ENCODE data around the gene SLC1A1. TPM values are rescaled to one million over a fixed set of nuclear protein-coding genes. Genes with fewer than 3 reads are reported as not detected.

The SLC1A1 gene
- total and polyA plus RNA-seq, 2 experiments from 2014 or later, result 3.7 to 8.2 TPM

- TF ChIP-seq, protein P1, sequence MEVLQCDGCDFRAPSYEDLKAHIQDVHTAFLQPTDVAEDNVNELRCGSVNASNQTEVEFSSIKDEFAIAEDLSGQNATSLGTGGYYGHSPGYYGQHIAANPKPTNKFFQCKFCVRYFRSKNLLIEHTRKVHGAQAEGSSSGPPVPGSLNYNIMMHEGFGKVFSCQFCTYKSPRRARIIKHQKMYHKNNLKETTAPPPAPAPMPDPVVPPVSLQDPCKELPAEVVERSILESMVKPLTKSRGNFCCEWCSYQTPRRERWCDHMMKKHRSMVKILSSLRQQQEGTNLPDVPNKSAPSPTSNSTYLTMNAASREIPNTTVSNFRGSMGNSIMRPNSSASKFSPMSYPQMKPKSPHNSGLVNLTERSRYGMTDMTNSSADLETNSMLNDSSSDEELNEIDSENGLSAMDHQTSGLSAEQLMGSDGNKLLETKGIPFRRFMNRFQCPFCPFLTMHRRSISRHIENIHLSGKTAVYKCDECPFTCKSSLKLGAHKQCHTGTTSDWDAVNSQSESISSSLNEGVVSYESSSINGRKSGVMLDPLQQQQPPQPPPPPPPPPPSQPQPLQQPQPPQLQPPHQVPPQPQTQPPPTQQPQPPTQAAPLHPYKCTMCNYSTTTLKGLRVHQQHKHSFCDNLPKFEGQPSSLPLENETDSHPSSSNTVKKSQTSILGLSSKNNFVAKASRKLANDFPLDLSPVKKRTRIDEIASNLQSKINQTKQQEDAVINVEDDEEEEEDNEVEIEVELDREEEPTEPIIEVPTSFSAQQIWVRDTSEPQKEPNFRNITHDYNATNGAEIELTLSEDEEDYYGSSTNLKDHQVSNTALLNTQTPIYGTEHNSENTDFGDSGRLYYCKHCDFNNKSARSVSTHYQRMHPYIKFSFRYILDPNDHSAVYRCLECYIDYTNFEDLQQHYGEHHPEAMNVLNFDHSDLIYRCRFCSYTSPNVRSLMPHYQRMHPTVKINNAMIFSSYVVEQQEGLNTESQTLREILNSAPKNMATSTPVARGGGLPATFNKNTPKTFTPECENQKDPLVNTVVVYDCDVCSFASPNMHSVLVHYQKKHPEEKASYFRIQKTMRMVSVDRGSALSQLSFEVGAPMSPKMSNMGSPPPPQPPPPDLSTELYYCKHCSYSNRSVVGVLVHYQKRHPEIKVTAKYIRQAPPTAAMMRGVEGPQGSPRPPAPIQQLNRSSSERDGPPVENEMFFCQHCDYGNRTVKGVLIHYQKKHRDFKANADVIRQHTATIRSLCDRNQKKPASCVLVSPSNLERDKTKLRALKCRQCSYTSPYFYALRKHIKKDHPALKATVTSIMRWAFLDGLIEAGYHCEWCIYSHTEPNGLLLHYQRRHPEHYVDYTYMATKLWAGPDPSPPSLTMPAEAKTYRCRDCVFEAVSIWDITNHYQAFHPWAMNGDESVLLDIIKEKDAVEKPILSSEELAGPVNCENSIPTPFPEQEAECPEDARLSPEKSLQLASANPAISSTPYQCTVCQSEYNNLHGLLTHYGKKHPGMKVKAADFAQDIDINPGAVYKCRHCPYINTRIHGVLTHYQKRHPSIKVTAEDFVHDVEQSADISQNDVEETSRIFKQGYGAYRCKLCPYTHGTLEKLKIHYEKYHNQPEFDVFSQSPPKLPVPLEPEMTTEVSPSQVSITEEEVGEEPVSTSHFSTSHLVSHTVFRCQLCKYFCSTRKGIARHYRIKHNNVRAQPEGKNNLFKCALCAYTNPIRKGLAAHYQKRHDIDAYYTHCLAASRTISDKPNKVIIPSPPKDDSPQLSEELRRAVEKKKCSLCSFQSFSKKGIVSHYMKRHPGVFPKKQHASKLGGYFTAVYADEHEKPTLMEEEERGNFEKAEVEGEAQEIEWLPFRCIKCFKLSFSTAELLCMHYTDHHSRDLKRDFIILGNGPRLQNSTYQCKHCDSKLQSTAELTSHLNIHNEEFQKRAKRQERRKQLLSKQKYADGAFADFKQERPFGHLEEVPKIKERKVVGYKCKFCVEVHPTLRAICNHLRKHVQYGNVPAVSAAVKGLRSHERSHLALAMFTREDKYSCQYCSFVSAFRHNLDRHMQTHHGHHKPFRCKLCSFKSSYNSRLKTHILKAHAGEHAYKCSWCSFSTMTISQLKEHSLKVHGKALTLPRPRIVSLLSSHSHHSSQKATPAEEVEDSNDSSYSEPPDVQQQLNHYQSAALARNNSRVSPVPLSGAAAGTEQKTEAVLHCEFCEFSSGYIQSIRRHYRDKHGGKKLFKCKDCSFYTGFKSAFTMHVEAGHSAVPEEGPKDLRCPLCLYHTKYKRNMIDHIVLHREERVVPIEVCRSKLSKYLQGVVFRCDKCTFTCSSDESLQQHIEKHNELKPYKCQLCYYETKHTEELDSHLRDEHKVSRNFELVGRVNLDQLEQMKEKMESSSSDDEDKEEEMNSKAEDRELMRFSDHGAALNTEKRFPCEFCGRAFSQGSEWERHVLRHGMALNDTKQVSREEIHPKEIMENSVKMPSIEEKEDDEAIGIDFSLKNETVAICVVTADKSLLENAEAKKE (CRISPR knock-in tag; IDR thresholded peaks at IDR 0.05), result no peak
- TF ChIP-seq EZH2 (IDR thresholded peaks at IDR 0.05; ENCODE audit: low read depth, unreplicated experiment) (no peak), ETS1 (IDR thresholded peaks at IDR 0.05) (no peak), EZH2phosphoT487 (IDR thresholded peaks at IDR 0.05; ENCODE audit: unreplicated experiment) (no peak)
Observed at GRCh38 chr9:4494806-4495205, 4.5 kb downstream of the SLC1A1 start (continued).

DNA sequence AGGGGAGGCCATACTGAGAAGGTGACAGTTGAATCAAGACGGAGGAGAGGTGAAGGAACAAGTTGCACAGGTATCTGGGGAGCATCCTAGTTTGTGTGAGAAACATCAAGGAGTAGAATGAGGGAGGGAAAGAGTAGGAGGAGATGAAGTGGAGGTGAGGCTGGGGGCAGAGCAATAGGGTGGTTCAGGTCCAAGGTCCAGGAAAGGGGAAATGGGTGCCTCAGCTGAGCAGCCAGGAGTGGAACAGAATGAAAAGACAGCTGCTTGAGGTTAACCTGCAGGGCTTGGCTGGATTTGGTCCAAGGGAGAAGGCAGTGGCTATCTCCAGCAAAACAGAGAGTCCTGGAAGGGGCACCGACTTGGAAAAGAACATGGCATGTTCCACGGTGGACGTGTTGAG is 5.3 kb downstream of the SLC1A1 start:
- no peaks in the 10 kb centered on the region; the same call in 2 of the 3 replicates for H3K36me3 Mint-ChIP-seq (ENCODE audit: low read depth)
- no peak overlapping the region for H2AFZ ChIP-seq
- H3K79me2 ChIP-seq (replicated peaks; ENCODE audit: insufficient read depth), result 0 out of 2 replicates have a peak, but pooled peaks cover 4% of the 10 kb centered on the region
- 0 out of 2 replicates have a peak, but pooled peaks cover 3% of the 10 kb centered on the region for H3F3A ChIP-seq (replicated peaks; ENCODE audit: low read depth)
- no peak for ATAC-seq
- H3K4me2 ChIP-seq, result no peak overlapping the region
- H3K27ac ChIP-seq (ENCODE audit: low read depth), result no peak overlapping the region
- no peaks in the 10 kb centered on the region; the same call in 2 of the 3 replicates for H3K9me3 Mint-ChIP-seq
- H3K4me3 ChIP-seq, result no peak overlapping the region
- H3K9me2 ChIP-seq (ENCODE audit: insufficient read depth), result no peaks in the 10 kb centered on the region
- H3K27me3 Mint-ChIP-seq (ENCODE audit: insufficient read depth, low read depth, poor library complexity), result peaks cover 7% of the 10 kb centered on the region
- H3K36me3 ChIP-seq (ENCODE audit: insufficient read depth), result no peaks in the 10 kb centered on the region
- H3K27me3 ChIP-seq (ENCODE audit: insufficient read depth), result peaks cover 9% of the 10 kb centered on the region
- peaks cover 15% of the 10 kb centered on the region for H3K4me1 Mint-ChIP-seq
- H3K27ac Mint-ChIP-seq, result no peak overlapping the region
- DNase-seq (ENCODE audit: low spot score), result no peak
- TF ChIP-seq, protein P2, sequence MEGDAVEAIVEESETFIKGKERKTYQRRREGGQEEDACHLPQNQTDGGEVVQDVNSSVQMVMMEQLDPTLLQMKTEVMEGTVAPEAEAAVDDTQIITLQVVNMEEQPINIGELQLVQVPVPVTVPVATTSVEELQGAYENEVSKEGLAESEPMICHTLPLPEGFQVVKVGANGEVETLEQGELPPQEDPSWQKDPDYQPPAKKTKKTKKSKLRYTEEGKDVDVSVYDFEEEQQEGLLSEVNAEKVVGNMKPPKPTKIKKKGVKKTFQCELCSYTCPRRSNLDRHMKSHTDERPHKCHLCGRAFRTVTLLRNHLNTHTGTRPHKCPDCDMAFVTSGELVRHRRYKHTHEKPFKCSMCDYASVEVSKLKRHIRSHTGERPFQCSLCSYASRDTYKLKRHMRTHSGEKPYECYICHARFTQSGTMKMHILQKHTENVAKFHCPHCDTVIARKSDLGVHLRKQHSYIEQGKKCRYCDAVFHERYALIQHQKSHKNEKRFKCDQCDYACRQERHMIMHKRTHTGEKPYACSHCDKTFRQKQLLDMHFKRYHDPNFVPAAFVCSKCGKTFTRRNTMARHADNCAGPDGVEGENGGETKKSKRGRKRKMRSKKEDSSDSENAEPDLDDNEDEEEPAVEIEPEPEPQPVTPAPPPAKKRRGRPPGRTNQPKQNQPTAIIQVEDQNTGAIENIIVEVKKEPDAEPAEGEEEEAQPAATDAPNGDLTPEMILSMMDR (conservative IDR thresholded peaks at IDR 0.05; ENCODE audit: low read depth in 2 of 2), result no peak
- TF ChIP-seq, protein P3, sequence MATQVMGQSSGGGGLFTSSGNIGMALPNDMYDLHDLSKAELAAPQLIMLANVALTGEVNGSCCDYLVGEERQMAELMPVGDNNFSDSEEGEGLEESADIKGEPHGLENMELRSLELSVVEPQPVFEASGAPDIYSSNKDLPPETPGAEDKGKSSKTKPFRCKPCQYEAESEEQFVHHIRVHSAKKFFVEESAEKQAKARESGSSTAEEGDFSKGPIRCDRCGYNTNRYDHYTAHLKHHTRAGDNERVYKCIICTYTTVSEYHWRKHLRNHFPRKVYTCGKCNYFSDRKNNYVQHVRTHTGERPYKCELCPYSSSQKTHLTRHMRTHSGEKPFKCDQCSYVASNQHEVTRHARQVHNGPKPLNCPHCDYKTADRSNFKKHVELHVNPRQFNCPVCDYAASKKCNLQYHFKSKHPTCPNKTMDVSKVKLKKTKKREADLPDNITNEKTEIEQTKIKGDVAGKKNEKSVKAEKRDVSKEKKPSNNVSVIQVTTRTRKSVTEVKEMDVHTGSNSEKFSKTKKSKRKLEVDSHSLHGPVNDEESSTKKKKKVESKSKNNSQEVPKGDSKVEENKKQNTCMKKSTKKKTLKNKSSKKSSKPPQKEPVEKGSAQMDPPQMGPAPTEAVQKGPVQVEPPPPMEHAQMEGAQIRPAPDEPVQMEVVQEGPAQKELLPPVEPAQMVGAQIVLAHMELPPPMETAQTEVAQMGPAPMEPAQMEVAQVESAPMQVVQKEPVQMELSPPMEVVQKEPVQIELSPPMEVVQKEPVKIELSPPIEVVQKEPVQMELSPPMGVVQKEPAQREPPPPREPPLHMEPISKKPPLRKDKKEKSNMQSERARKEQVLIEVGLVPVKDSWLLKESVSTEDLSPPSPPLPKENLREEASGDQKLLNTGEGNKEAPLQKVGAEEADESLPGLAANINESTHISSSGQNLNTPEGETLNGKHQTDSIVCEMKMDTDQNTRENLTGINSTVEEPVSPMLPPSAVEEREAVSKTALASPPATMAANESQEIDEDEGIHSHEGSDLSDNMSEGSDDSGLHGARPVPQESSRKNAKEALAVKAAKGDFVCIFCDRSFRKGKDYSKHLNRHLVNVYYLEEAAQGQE (IDR thresholded peaks at IDR 0.05; ENCODE audit: unreplicated experiment), result no peak
- no peak overlapping the region for H3K4me3 Mint-ChIP-seq
- no peaks in the 10 kb centered on the region for H4K20me1 ChIP-seq (replicated peaks; ENCODE audit: insufficient read depth)
- H3K4me1 ChIP-seq (ENCODE audit: insufficient read depth), result peaks cover 6% of the 10 kb centered on the region
